ENCODE data around the gene CA5A. TPM values are rescaled to one million over a fixed set of nuclear protein-coding genes. Genes with fewer than 3 reads are reported as not detected.
"Not testable (repeated sequence)": the region's sequence is repeated elsewhere in the genome, so short reads cannot be mapped to it uniquely, and the experiment has no call there.

Gene CA5A
- total and polyA plus RNA-seq, 2 experiments from 2014 or later, result not detected

DNA sequence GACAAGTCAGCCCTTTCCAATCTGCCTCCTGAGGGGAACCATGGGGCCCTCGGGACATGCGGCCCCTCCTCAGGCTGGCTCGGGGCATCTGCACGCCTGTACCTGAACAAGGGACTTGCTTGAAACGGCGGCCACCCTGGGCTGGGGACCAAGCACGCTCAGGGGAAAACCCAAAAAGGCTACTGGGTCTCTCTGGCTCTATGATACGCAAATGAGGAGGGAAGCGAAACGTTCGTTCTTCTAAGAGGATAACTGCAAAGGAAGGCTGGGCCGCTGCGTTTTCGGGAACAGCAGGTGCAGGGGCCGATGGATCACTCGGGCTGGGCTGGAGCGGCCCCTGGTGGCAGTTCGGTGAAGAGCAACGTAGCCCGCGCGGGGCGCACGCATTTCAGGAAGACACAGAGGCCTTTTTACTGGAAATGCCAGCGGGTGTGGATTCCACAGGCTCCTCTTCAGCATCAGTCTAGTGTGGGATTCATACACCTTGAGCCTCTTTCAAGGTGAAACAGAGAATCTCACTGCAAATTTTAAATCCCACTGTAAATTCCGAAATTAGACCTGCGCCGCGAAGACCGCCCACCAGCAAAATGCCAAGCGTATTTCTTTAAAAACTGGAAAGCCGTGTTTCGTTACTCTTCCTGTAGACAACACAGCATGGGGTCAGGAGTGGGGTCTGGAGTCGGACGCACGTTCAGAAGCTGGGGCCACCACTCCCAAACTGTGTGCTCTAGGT is 27.0 kb downstream of the CA5A start:
- not testable (repeated sequence) for H3K9me2 ChIP-seq (ENCODE audit: insufficient read depth); H3K9me3 Mint-ChIP-seq; H2AFZ ChIP-seq; H3K27me3 ChIP-seq (ENCODE audit: insufficient read depth); H3K4me1 Mint-ChIP-seq; H3K27ac Mint-ChIP-seq; H4K20me1 ChIP-seq (replicated peaks; ENCODE audit: insufficient read depth); H3F3A ChIP-seq (replicated peaks; ENCODE audit: low read depth); H3K27ac ChIP-seq (ENCODE audit: low read depth); H3K79me2 ChIP-seq (replicated peaks; ENCODE audit: insufficient read depth); H3K36me3 Mint-ChIP-seq (ENCODE audit: low read depth); H3K36me3 ChIP-seq (ENCODE audit: insufficient read depth); H3K4me1 ChIP-seq (ENCODE audit: insufficient read depth); H3K4me3 ChIP-seq
- Mint-ChIP-seq H3K4me3 (peak overlapping the region; percentile 36; the same call in 1 of the 3 replicates), H3K27me3 (ENCODE audit: insufficient read depth, low read depth, poor library complexity) (peaks cover 12% of the 10 kb centered on the region)
- TF ChIP-seq, protein P1, sequence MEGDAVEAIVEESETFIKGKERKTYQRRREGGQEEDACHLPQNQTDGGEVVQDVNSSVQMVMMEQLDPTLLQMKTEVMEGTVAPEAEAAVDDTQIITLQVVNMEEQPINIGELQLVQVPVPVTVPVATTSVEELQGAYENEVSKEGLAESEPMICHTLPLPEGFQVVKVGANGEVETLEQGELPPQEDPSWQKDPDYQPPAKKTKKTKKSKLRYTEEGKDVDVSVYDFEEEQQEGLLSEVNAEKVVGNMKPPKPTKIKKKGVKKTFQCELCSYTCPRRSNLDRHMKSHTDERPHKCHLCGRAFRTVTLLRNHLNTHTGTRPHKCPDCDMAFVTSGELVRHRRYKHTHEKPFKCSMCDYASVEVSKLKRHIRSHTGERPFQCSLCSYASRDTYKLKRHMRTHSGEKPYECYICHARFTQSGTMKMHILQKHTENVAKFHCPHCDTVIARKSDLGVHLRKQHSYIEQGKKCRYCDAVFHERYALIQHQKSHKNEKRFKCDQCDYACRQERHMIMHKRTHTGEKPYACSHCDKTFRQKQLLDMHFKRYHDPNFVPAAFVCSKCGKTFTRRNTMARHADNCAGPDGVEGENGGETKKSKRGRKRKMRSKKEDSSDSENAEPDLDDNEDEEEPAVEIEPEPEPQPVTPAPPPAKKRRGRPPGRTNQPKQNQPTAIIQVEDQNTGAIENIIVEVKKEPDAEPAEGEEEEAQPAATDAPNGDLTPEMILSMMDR (conservative IDR thresholded peaks at IDR 0.05; ENCODE audit: low read depth in 2 of 2), result peak; percentile 81 to 87
- peak; percentile 57; the same call in 1 of the 2 replicates for TF ChIP-seq CREB1 (CRISPR knock-in tag; IDR thresholded peaks at IDR 0.05; ENCODE audit: low read depth)
- peak; percentile 85 for ATAC-seq
- peak; percentile 93 for DNase-seq (ENCODE audit: low spot score)
- peak overlapping the region; percentile 57 for H3K4me2 ChIP-seq

DNA sequence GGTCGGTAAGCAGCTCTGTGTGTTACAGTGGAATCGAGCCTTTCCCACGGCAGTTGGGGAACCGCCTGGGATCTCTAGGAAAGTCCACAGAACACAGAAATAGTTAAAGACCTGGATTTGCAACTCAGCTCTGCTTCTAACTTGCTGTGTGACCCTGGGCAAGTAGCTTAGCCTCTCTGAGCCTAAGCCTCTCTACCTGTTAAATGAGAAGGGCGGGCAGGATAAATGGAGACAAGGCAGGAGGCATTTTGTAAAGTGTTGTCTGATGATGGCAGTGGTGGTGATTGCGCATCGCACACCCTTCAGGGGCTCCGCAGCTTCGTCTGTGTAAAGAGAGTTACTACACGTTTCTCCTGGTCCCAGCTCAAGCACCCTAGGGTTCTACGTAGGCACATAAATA is 28.2 kb downstream of the CA5A start:
- H3K27me3 ChIP-seq (ENCODE audit: insufficient read depth); H3K4me1 Mint-ChIP-seq; H3K4me2 ChIP-seq; H3K4me3 ChIP-seq; H3K27ac Mint-ChIP-seq; H3K79me2 ChIP-seq (replicated peaks; ENCODE audit: insufficient read depth); H3K36me3 ChIP-seq (ENCODE audit: insufficient read depth); H4K20me1 ChIP-seq (replicated peaks; ENCODE audit: insufficient read depth); H3K27ac ChIP-seq (ENCODE audit: low read depth); H3F3A ChIP-seq (replicated peaks; ENCODE audit: low read depth); H3K9me2 ChIP-seq (ENCODE audit: insufficient read depth); H2AFZ ChIP-seq; H3K36me3 Mint-ChIP-seq (ENCODE audit: low read depth); DNase-seq (ENCODE audit: low spot score); H3K9me3 Mint-ChIP-seq; H3K4me1 ChIP-seq (ENCODE audit: insufficient read depth); ATAC-seq; H3K4me3 Mint-ChIP-seq: not testable (repeated sequence)
- peaks cover 15% of the 10 kb centered on the region for H3K27me3 Mint-ChIP-seq (ENCODE audit: insufficient read depth, low read depth, poor library complexity)

DNA sequence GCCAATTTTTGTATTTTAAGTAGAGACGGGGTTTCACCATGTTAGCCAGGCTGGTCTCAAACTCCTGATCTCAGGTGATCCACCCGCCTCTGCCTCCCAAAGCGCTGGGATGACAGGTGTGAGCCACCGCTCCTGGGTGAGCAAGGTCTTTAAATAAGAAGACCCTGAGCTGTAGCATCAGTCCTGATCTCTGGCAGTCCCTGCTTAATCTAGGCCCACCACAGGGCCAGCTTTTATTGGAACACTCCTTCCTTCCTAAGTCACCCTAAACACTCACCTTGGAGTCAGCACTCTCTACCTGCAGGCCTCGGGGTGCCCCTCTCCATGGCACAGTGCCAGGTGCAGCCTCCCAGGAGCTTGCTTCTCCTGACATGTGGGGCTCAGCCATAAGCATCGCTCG is 30.8 kb downstream of the CA5A start:
- DNase-seq (ENCODE audit: low spot score); H3K4me1 ChIP-seq (ENCODE audit: insufficient read depth); H3K79me2 ChIP-seq (replicated peaks; ENCODE audit: insufficient read depth); H3K9me3 Mint-ChIP-seq; H3K4me2 ChIP-seq; H3K4me3 Mint-ChIP-seq; H3K27me3 ChIP-seq (ENCODE audit: insufficient read depth); H3K9me2 ChIP-seq (ENCODE audit: insufficient read depth); H2AFZ ChIP-seq; H4K20me1 ChIP-seq (replicated peaks; ENCODE audit: insufficient read depth); H3K36me3 ChIP-seq (ENCODE audit: insufficient read depth); H3K4me3 ChIP-seq; H3K36me3 Mint-ChIP-seq (ENCODE audit: low read depth); H3F3A ChIP-seq (replicated peaks; ENCODE audit: low read depth); H3K27ac Mint-ChIP-seq; H3K27ac ChIP-seq (ENCODE audit: low read depth); ATAC-seq; H3K4me1 Mint-ChIP-seq: not testable (repeated sequence)
- peaks cover 14% of the 10 kb centered on the region for H3K27me3 Mint-ChIP-seq (ENCODE audit: insufficient read depth, low read depth, poor library complexity)

DNA sequence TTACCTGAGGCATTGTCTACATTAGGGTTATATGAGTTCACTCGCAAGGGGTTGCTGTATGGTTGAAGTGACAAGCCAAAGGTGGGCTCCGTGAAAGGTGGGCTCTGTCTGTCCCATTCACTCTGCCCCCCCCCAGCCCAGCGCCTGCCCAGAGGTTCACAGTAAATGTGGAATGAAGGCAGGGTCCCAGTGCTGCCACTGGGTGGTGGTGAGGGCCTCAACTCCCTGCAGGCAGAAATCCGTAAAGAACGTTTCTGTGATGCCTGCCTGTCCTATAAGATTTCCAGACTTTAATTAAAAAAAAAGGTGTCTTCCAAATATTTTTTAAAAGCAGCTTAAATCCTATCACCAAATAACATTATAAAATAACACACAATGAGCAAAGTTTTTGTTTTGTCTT is 31.4 kb downstream of the CA5A start:
- ATAC-seq, result peak; percentile 65
- not testable (repeated sequence) for H3K36me3 Mint-ChIP-seq (ENCODE audit: low read depth); H3K4me1 Mint-ChIP-seq

DNA sequence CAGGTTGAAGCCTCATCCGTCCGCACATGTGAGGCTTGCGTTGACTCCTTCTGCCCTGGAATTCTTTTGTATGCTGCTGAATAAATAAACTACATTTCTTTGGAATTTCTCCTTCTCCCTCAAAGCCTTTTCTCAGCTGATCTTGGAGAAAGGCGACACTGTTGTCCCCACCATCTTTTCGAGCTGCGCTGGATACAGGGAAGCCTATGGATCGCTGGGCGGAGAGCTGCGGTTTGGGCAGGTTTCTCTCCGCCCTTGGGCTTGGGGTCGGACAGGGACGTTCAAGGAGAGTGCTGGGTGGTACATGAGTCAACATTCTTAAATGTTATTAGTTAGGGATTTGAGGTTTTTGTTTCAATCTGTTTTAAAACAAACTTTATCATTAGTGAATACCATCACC is 35.8 kb downstream of the CA5A start:
- H3K4me1 Mint-ChIP-seq; H3K4me1 ChIP-seq (ENCODE audit: insufficient read depth); H3K9me3 Mint-ChIP-seq; H3K27me3 ChIP-seq (ENCODE audit: insufficient read depth); H3K36me3 Mint-ChIP-seq (ENCODE audit: low read depth); H4K20me1 ChIP-seq (replicated peaks; ENCODE audit: insufficient read depth); ATAC-seq; H3K9me2 ChIP-seq (ENCODE audit: insufficient read depth); H3K4me3 ChIP-seq; DNase-seq (ENCODE audit: low spot score); H3K27me3 Mint-ChIP-seq (ENCODE audit: insufficient read depth, low read depth, poor library complexity); H3K4me2 ChIP-seq; H3K27ac Mint-ChIP-seq; H3K36me3 ChIP-seq (ENCODE audit: insufficient read depth); H3K4me3 Mint-ChIP-seq; H2AFZ ChIP-seq; H3K79me2 ChIP-seq (replicated peaks; ENCODE audit: insufficient read depth); H3F3A ChIP-seq (replicated peaks; ENCODE audit: low read depth); H3K27ac ChIP-seq (ENCODE audit: low read depth): not testable (repeated sequence)

More for the DNA sequence above, 31.4 kb downstream of the CA5A start:
- peaks cover 15% of the 10 kb centered on the region for H3K27me3 Mint-ChIP-seq (ENCODE audit: insufficient read depth, low read depth, poor library complexity)
- not testable (repeated sequence) for H3K27ac Mint-ChIP-seq; H4K20me1 ChIP-seq (replicated peaks; ENCODE audit: insufficient read depth); DNase-seq (ENCODE audit: low spot score); H3F3A ChIP-seq (replicated peaks; ENCODE audit: low read depth); H3K4me3 ChIP-seq; H3K36me3 ChIP-seq (ENCODE audit: insufficient read depth); H3K79me2 ChIP-seq (replicated peaks; ENCODE audit: insufficient read depth); H3K4me1 ChIP-seq (ENCODE audit: insufficient read depth); H3K4me3 Mint-ChIP-seq; H3K9me2 ChIP-seq (ENCODE audit: insufficient read depth); H3K9me3 Mint-ChIP-seq; H3K4me2 ChIP-seq; H3K27ac ChIP-seq (ENCODE audit: low read depth); H3K27me3 ChIP-seq (ENCODE audit: insufficient read depth); H2AFZ ChIP-seq
- TF ChIP-seq, protein P1 (conservative IDR thresholded peaks at IDR 0.05; ENCODE audit: low read depth in 2 of 2), result peak in 1 of 2 experiments; percentile 22; a peak in 2 of 4 replicates

Measured in GM23338 (cell line).